Small intestine (tissue), 7 donors: ENCODE data around the gene CASP7. TPM values are rescaled to one million over a fixed set of nuclear protein-coding genes. Genes with fewer than 3 reads are reported as not detected.
"Not testable (repeated sequence)": the region's sequence is repeated elsewhere in the genome, so short reads cannot be mapped to it uniquely, and the experiment has no call there.

Source experiments
- DNase-seq, 2 donors: peaks; one replicate each; pipeline versions ENCODE4 v3.0.0 to v3.0.0-alpha.2; 2013
- FAIRE-seq: peaks from 2 replicates; lab custom pipeline; 2012; peaks lifted over from hg19 to GRCh38; lab: Jason Lieb, UNC
- H3K27ac ChIP-seq, 3 donors: one replicate each; pipeline ENCODE4 v1.5.1; 2013; ENCODE audit warnings: low read length in 2 of 3, mild to moderate bottlenecking in 2 of 3, control low read depth in 1 of 3, inconsistent platforms in 1 of 3, low read depth in 1 of 3, moderate library complexity in 1 of 3
- H3K27me3 ChIP-seq, 3 donors: one replicate each; pipeline ENCODE4 v1.6.1; 2013; ENCODE audit warnings: low read length in 3 of 3, inconsistent platforms in 1 of 3; ENCODE audit not compliant: control insufficient read depth in 3 of 3, insufficient read depth in 3 of 3
- H3K36me3 ChIP-seq, 3 donors: one replicate each; pipeline ENCODE4 v1.6.1; 2013; ENCODE audit warnings: low read length in 3 of 3, inconsistent platforms in 1 of 3, low read depth in 1 of 3, mild to moderate bottlenecking in 1 of 3, moderate library complexity in 1 of 3; ENCODE audit not compliant: control insufficient read depth in 3 of 3, insufficient read depth in 2 of 3
- H3K4me1 ChIP-seq, 3 donors: one replicate each; pipeline ENCODE4 v1.6.1; 2013; ENCODE audit warnings: low read length in 2 of 3, inconsistent platforms in 1 of 3, low read depth in 1 of 3, mild to moderate bottlenecking in 1 of 3, moderate library complexity in 1 of 3; ENCODE audit not compliant: control insufficient read depth in 3 of 3, insufficient read depth in 2 of 3
- H3K4me3 ChIP-seq, 3 donors: one replicate each; pipeline ENCODE4 v1.5.1; 2013; ENCODE audit warnings: low read length in 3 of 3, control low read depth in 1 of 3, inconsistent platforms in 1 of 3, low read depth in 1 of 3, mild to moderate bottlenecking in 1 of 3, moderate library complexity in 1 of 3
- H3K9me3 ChIP-seq, 2 donors: one replicate each; pipeline ENCODE4 v1.6.1; 2013; ENCODE audit warnings: low read depth in 1 of 2, low read length in 1 of 2; ENCODE audit not compliant: control insufficient read depth in 2 of 2, insufficient read depth in 1 of 2
- WGBS, 3 donors: extraction: QIAGEN DNeasy Blood & Tissue Kit; methylation state at CpG; one replicate each; pipeline ENCODE4 v1.1.7; 2013; 5-methylcytosine and 5-hydroxymethylcytosine counted together
- polyA plus RNA-seq, 4 donors: library from polyadenylated mRNA; stranded (reverse) in 3 of 4; unstranded in 1 of 4; fragments of 200-250 nt in 3 of 4; fragments of 120-200 nt in 1 of 4; gene quantifications; one replicate each; pipeline versions ENCODE4 v1.2.1 to v1.2.3, GENCODE V29; 2013
- donor health status: healthy with polysubstance abuse.
- donor health status: control.
- donor health status: control.
- donor health status: Bipolar disorder and iron deficiency.
- donor health status: healthy.

Gene CASP7
- polyA plus RNA-seq, 4 donors = 33.5 to 139 (median 74.8) TPM

DNA sequence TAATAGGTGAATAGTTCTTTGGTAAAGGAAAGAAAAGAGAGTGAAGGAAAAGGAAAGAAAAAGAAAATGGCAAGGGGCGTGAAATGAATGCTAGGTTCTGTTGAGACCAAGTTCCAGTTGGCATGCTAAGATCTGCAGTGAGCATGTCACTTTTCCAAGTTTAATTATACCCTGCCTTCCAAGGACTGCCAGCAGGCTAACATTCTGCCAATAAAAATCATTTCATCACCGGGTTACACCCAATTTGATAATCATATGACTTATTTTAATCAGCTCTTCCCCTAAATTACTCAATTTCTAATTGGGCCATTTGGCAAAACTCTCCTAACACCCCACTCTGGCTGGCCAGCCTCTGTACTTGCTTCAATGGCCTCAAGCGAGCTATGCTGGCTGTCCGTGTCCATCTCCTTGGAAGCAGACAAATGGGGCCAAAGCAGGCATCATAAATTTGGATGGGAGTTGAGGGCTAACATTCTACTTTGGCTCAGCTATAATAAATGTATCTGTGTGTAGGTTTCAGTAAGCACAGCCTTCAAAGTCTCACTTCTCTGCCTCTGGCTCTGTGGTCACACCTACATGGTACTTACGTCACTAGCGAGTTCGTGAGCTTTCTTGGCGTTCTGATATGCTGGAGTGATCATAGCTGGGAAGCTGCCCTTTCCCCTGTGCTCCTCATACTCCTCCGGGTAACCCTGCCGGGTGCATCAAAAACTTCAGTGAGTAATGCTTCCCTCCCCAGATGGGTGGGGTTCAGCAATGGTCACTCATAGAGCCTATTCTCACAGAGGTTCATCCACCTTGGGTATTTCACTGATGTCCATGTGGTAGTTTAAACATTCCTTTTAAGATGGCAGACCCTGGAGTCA, 33.1 kb upstream of the CASP7 start:
- no peaks in the 10 kb centered on the region for H3K4me1 ChIP-seq
- DNase-seq = no peak
- H3K9me3 ChIP-seq = no peaks in the 10 kb centered on the region
- WGBS, 3 donors = 84 to 89% (median 86%) methylated on average over 10 of the region's 10 CpGs
- H3K4me3 ChIP-seq = no peak overlapping the region
- FAIRE-seq = no peak
- H3K27me3 ChIP-seq = no peaks in the 10 kb centered on the region
- H3K27ac ChIP-seq = no peak overlapping the region
- no peaks in the 10 kb centered on the region for H3K36me3 ChIP-seq

DNA sequence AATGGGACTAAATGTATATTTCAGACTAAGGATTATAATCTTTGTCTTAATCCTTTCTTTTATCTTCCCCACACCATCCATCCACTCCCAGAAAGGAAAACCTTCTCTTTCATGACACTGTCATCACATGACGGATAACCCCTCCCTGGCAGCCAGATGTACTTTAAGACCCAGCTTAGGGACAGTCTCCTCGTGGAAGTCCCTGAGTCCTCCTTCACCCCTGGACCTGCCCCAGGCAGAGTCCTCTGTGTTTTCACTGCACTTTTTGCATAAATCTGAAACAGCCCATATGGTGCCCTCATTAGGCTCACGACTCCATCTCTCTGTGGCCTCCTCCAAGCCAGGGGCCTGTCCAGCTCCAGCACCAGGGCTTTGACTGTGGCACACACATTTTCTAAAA, 31.9 kb upstream of the CASP7 start:
- no peaks in the 10 kb centered on the region for H3K27me3 ChIP-seq
- DNase-seq (no peak), FAIRE-seq (no peak)
- no peaks in the 10 kb centered on the region for H3K36me3 ChIP-seq
- 69 to 75% (median 75%) methylated on average over 3 of the region's 3 CpGs for WGBS, 3 donors
- no peak overlapping the region for H3K27ac ChIP-seq
- H3K9me3 ChIP-seq = no peaks in the 10 kb centered on the region
- no peak overlapping the region for H3K4me3 ChIP-seq
- no peaks in the 10 kb centered on the region for H3K4me1 ChIP-seq

DNA sequence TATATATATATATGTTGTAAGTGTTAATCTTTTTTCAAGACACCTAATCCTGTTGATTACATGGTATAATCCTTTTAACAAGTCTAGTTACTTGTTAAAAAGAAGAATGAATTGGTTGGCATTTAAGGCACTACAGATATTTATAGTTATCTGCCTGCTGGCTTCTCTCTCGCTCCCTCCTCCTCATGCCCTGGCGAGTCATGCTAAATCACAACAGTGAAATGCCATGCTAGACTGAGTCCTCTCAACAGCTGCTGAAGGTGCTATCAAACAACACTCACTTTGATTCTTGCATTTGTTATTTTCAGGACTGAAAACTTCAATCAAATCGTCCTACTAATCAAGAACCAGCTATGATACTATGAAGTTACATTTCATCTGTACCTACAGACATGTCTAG, 31.2 kb upstream of the CASP7 start:
- 65 to 91% (median 75%) methylated on average over 3 of the region's 3 CpGs for whole genome bisulfite sequencing, 3 donors
- no peak for FAIRE-seq
- DNase-seq = no peak
- Histone ChIP-seq H3K27me3 (no peaks in the 10 kb centered on the region), H3K4me1 (no peaks in the 10 kb centered on the region), H3K9me3 (no peaks in the 10 kb centered on the region), H3K27ac (no peak overlapping the region), H3K4me3 (no peak overlapping the region), H3K36me3 (no peaks in the 10 kb centered on the region)

DNA sequence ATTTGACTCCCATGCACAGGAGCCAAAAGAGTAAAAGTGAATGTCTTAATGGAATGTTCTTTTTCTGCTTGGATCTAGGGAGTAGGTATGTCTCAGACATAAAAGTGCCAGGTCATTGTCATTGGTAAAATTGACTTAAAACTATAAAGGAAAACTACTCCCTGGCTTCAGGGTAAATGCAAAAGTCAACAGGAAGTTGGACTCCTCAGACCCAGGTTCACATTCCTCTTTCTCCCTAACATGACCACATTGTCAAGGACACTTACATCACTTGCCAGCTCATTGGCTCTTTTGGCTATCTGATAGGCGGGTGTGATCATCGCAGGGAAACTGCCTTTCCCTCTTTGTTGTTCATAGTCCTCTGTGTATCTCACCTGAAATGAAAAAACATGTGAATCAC, 29.5 kb upstream of the CASP7 start:
- no peaks in the 10 kb centered on the region for H3K27me3 ChIP-seq
- no peak overlapping the region for H3K27ac ChIP-seq
- H3K36me3 ChIP-seq = no peaks in the 10 kb centered on the region
- DNase-seq (no peak), FAIRE-seq (no peak)
- no peaks in the 10 kb centered on the region for H3K4me1 ChIP-seq
- H3K4me3 ChIP-seq = no peak overlapping the region
- no peaks in the 10 kb centered on the region for H3K9me3 ChIP-seq
- WGBS, 3 donors = 94 to 100% (median 94%) methylated on average over 2 of the region's 2 CpGs

DNA sequence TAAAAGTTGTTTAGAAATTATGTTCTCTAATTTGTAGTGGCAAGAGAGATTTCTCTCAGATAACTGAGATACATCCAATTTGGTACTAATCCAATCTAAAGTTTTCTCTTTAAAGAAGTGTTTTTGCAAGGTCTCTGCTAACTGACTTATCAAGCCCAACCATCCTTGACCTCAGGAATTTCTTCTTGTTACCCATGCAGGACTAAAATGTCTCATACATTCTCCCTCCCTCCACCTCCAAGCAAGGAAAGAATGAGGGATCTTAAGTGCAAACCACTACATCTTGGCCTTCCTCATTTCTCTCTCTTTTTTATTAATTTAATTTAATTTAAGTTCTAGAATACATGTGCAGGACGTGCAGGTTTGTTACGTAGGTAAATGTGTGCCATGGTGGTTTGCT, 28.7 kb upstream of the CASP7 start:
- H3K27ac ChIP-seq = no peak overlapping the region
- no peaks in the 10 kb centered on the region for H3K9me3 ChIP-seq
- H3K4me1 ChIP-seq = no peaks in the 10 kb centered on the region
- no peak for FAIRE-seq
- H3K4me3 ChIP-seq = no peak overlapping the region
- WGBS, 3 donors = 86 to 95% (median 92%) methylated on average over 2 of the region's 2 CpGs
- no peaks in the 10 kb centered on the region for H3K27me3 ChIP-seq
- no peaks in the 10 kb centered on the region for H3K36me3 ChIP-seq
- DNase-seq = no peak

DNA sequence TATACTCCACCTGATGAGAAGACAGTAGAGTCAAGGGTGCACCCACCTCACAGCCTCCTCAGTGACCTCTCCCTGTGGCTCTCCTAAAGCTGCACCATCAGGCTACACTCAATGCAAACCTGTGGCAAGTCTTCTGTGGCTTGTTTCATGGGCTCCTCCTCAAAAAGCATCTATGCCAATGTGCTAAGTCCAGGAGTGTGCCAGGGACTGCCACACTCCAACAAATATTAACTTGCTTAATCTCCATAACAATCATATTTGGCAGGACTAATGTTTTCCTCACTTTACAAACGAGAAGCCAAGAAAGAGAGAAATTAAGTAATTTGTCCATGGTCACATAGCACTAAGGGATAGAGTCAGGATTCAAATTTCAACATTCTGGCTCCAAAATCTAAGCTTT, 27.8 kb upstream of the CASP7 start:
- Histone ChIP-seq H3K27ac (no peak overlapping the region), H3K27me3 (peaks cover 0 to 1% (median 0%) of the 10 kb centered on the region in 3 donors), H3K36me3 (no peaks in the 10 kb centered on the region), H3K4me1 (no peaks in the 10 kb centered on the region), H3K9me3 (no peaks in the 10 kb centered on the region), H3K4me3 (no peak overlapping the region)
- no peak for DNase-seq
- WGBS, 3 donors = 6 to 38% (median 36%) methylated on average over 1 of the region's 1 CpG
- FAIRE-seq = no peak

DNA sequence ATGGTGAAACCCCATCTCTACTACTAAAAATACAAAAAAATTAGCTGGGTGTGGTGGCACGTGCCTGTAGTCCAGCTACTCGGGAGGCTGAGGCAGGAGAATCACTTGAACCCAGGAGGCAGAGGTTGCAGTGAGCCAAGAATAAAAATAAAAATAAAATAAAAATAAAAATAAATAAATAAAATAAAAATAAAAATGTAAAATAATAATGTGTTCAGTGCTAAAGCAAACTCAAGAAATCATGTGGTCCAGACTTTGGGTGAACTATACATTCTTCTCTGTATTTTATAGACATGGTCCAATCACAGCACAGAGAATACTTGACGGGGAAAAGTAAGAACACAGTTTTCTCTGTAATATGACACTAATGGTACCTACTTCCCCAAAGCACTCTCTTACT, 27.3 kb upstream of the CASP7 start:
- H3K9me3 ChIP-seq, H3K27ac ChIP-seq, H3K4me3 ChIP-seq, DNase-seq, FAIRE-seq, H3K27me3 ChIP-seq, H3K36me3 ChIP-seq, H3K4me1 ChIP-seq: not testable (repeated sequence)
- WGBS, 3 donors = 85 to 91% (median 90%) methylated on average over 3 of the region's 3 CpGs

DNA sequence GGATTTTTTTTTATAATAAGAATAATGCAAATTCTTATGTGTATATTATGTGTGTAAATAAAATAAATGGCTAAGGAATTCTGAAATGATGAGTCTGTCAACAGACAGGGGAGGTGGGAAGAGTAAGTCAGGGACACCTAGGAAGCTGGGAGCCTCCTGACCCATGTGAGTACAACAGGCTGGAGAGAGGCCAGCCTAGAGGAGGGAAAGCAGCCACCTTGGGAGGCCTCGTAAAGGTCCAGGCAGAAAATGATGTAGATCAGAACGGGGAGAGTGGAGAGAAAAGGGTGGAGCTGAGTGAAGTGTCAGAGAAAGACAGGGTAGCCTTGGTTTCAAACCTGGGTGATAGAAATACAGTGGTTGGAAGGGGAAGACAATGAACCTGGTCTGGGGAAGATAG, 22.8 kb upstream of the CASP7 start:
- no peak overlapping the region for H3K4me3 ChIP-seq
- WGBS, 3 donors = 45 to 62% (median 51%) methylated on average over 2 of the region's 2 CpGs
- no peaks in the 10 kb centered on the region for H3K4me1 ChIP-seq
- H3K9me3 ChIP-seq = no peaks in the 10 kb centered on the region
- peaks cover 0 to 4% (median 0%) of the 10 kb centered on the region in 3 donors for H3K27me3 ChIP-seq
- FAIRE-seq = no peak
- no peak for DNase-seq
- H3K27ac ChIP-seq = no peak overlapping the region
- no peaks in the 10 kb centered on the region for H3K36me3 ChIP-seq

DNA sequence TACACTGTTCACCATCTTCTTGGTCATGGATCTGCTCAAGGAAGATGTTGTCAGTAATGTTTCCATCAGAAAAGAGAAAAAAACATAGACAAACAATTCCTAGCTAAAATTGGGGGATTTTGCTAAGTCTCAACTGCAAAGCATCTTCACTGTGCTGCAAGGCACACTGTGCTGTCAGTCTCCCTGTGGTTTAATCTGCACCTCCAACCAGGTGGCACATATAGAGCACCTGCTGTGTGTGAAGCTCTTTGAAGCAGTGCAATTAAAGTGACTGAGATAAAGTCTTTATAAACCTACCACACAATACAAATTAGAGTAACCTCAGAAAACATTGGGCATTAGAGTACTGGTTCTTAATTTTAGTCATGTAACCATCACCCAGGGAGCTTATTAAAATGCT, 22.2 kb upstream of the CASP7 start:
- no peaks in the 10 kb centered on the region for H3K4me1 ChIP-seq
- DNase-seq (no peak), FAIRE-seq (no peak)
- no peaks in the 10 kb centered on the region for H3K36me3 ChIP-seq
- H3K4me3 ChIP-seq = no peak overlapping the region
- no peak overlapping the region for H3K27ac ChIP-seq
- H3K9me3 ChIP-seq = no peaks in the 10 kb centered on the region
- H3K27me3 ChIP-seq = peaks cover 0 to 4% (median 0%) of the 10 kb centered on the region in 3 donors
